Subcutaneous preadipocyte (primary cell): Measurements from ENCODE around the gene NLRC5. TPM values are rescaled to one million over a fixed set of nuclear protein-coding genes. Genes with fewer than 3 reads are reported as not detected.

Experiments
- total RNA-seq: library from RNA; depleted of rRNA; stranded (reverse); fragments of >200 nt; gene quantifications from 2 replicates; pipeline ENCODE4 v1.2.3, GENCODE V29; 2012

The NLRC5 gene
- total RNA-seq: 43.4 and 51.0 TPM in 2 replicates

GRCh38 chr16:56988948-56989945, at the start of gene NLRC5:
TSS of gene NLRC5 (plus strand) at chr16:56989557. CDS start at chr16:57020713, 31,156 bp downstream.

GRCh38 chr16:56961851-56962281, 27.5 kb upstream of the NLRC5 start, which contains the start of gene CETP:
TSS of gene CETP (plus strand) at chr16:56961950. CDS start at chr16:56961980, 30 bp downstream.

GRCh38 chr16:57091975-57092785, 102.8 kb downstream of the NLRC5 start, which contains the start of gene CPNE2:
TSS of gene CPNE2 (plus strand) at chr16:57092583. CDS start at chr16:57110743, 18,160 bp downstream.

Other genes starting within 250 kb of the NLRC5 start
- not detected in 2 replicates for gene SLC12A3, start 124.3 kb upstream of the NLRC5 start, total RNA-seq
- gene HERPUD1, start 57.4 kb upstream of the NLRC5 start, total RNA-seq: 53.3 and 70.6 TPM in 2 replicates
- not detected in 2 replicates for gene CETP, start 27.6 kb upstream of the NLRC5 start, total RNA-seq
- gene CPNE2, start 103.0 kb downstream of the NLRC5 start, total RNA-seq: 12.1 and 15.6 TPM in 2 replicates
- 59.5 and 72.3 TPM in 2 replicates for gene PSME3IP1, start 196.5 kb downstream of the NLRC5 start, total RNA-seq
- 41.2 and 57.3 TPM in 2 replicates for gene RSPRY1, start 196.8 kb downstream of the NLRC5 start, total RNA-seq